Ishikawa (cell line): ENCODE measurements around the gene ZDHHC8.

Source experiments
- CEBPB ChIP-seq: IDR thresholded peaks from 2 replicates; pipeline ENCODE4 v1.6.1; 2012
- NFIC ChIP-seq: IDR thresholded peaks from 2 replicates; pipeline ENCODE4 v1.6.1; 2012
- TAF1 ChIP-seq: IDR thresholded peaks from 2 replicates; pipeline ENCODE4 v1.6.1; 2012; ENCODE audit warnings: low read depth, mild to moderate bottlenecking
- TCF12 ChIP-seq: IDR thresholded peaks from 2 replicates; pipeline ENCODE4 v1.6.1; 2012; ENCODE audit warnings: low read depth
- TEAD4 ChIP-seq: IDR thresholded peaks from 2 replicates; pipeline ENCODE4 v1.6.1; 2012
- YY1 ChIP-seq: IDR thresholded peaks from 2 replicates; pipeline ENCODE4 v1.6.1; 2012; ENCODE audit warnings: low read depth
- TF ChIP-seq, protein P1 (sequence below): IDR thresholded peaks from 2 replicates; pipeline ENCODE4 v1.6.1; 2012; ENCODE audit warnings: low read depth, mild to moderate bottlenecking

- TF ChIP-seq YY1 = no peak
- no peak for TF ChIP-seq TAF1
- no peak for TF ChIP-seq CEBPB
- TF ChIP-seq TEAD4 = no peak
- TF ChIP-seq, protein P1, sequence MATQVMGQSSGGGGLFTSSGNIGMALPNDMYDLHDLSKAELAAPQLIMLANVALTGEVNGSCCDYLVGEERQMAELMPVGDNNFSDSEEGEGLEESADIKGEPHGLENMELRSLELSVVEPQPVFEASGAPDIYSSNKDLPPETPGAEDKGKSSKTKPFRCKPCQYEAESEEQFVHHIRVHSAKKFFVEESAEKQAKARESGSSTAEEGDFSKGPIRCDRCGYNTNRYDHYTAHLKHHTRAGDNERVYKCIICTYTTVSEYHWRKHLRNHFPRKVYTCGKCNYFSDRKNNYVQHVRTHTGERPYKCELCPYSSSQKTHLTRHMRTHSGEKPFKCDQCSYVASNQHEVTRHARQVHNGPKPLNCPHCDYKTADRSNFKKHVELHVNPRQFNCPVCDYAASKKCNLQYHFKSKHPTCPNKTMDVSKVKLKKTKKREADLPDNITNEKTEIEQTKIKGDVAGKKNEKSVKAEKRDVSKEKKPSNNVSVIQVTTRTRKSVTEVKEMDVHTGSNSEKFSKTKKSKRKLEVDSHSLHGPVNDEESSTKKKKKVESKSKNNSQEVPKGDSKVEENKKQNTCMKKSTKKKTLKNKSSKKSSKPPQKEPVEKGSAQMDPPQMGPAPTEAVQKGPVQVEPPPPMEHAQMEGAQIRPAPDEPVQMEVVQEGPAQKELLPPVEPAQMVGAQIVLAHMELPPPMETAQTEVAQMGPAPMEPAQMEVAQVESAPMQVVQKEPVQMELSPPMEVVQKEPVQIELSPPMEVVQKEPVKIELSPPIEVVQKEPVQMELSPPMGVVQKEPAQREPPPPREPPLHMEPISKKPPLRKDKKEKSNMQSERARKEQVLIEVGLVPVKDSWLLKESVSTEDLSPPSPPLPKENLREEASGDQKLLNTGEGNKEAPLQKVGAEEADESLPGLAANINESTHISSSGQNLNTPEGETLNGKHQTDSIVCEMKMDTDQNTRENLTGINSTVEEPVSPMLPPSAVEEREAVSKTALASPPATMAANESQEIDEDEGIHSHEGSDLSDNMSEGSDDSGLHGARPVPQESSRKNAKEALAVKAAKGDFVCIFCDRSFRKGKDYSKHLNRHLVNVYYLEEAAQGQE = no peak
- TF ChIP-seq TCF12 = no peak
- TF ChIP-seq NFIC = no peak
Measured at GRCh38 chr22:20128902-20129746, 2.5 kb upstream of the ZDHHC8 start.
